Natural killer cell (primary cell): ENCODE results near the gene SCAP. TPM values are rescaled to one million over a fixed set of nuclear protein-coding genes. Genes with fewer than 3 reads are reported as not detected.

Experiments
- ATAC-seq, 3 donors: fragments of 150-1000 bp in 2 of 3; fragments of 200-7000 bp in 1 of 3; cut with Tn5 transposase; 1 replicate in 1 of 3; 2 replicates in 2 of 3; pipeline ENCODE4 v1.10.0; 2021; ENCODE audit warnings: mild to moderate bottlenecking in 2 of 3, moderate library complexity in 2 of 3
- DNase-seq, 2 donors: peaks; one replicate each; pipeline versions ENCODE4 v3.0.0 to v3.0.0-alpha.2; 2013 to 2021; ENCODE audit warnings: mixed read lengths in 1 of 2
- H3K27ac ChIP-seq: one replicate; pipeline ENCODE4 v1.5.1; 2013; ENCODE audit warnings: mild to moderate bottlenecking, low read length
- H3K27me3 ChIP-seq: one replicate; pipeline ENCODE4 v1.6.1; 2013; ENCODE audit warnings: low read length; ENCODE audit not compliant: control insufficient read depth, insufficient read depth
- H3K36me3 ChIP-seq: one replicate; pipeline ENCODE4 v1.6.1; 2013; ENCODE audit warnings: low read length; ENCODE audit not compliant: control insufficient read depth, insufficient read depth
- H3K4me1 ChIP-seq: one replicate; pipeline ENCODE4 v1.6.1; 2013; ENCODE audit warnings: low read length; ENCODE audit not compliant: control insufficient read depth, insufficient read depth
- H3K4me3 ChIP-seq: one replicate; pipeline ENCODE4 v1.5.1; 2013; ENCODE audit warnings: low read length
- H3K9me3 ChIP-seq: one replicate; pipeline ENCODE4 v1.6.1; 2013; ENCODE audit warnings: low read length; ENCODE audit not compliant: control insufficient read depth, insufficient read depth
- H3K27ac Mint-ChIP-seq, 2 donors: one replicate each; pipeline ENCODE4 v1.8.0; 2022; ENCODE audit warnings: mild to moderate bottlenecking in 2 of 2, mixed read lengths in 2 of 2, moderate library complexity in 1 of 2
- H3K27me3 Mint-ChIP-seq, 2 donors: one replicate each; pipeline ENCODE4 v1.8.0; 2022; ENCODE audit warnings: low read depth in 2 of 2, mixed read lengths in 2 of 2
- H3K36me3 Mint-ChIP-seq: one replicate; pipeline ENCODE4 v1.8.0; 2022; ENCODE audit warnings: mixed read lengths
- H3K4me1 Mint-ChIP-seq, 2 donors: one replicate each; pipeline ENCODE4 v1.8.0; 2022; ENCODE audit warnings: mixed read lengths in 2 of 2
- H3K4me3 Mint-ChIP-seq: one replicate; pipeline ENCODE4 v1.8.0; 2022; ENCODE audit warnings: mild to moderate bottlenecking, moderate library complexity, mixed read lengths
- H3K9me3 Mint-ChIP-seq, 2 donors: one replicate each; pipeline ENCODE4 v1.8.0; 2022; ENCODE audit warnings: mixed read lengths in 2 of 2
- CTCF ChIP-seq: fragments of 200-600 bp; IDR thresholded peaks from one replicate; pipeline ENCODE4 v1.8.0; 2022; ENCODE audit warnings: antibody characterized with exemption
- WGBS: methylation state at CpG from one replicate; pipeline ENCODE4 v1.1.7; 2013; ENCODE audit warnings: missing lambda C conversion rate; ENCODE audit not compliant: insufficient coverage; 5-methylcytosine and 5-hydroxymethylcytosine counted together
- intact Hi-C: fragments of 100-400 bp; cut with micrococcal nuclease; formaldehyde crosslinking; loops from one replicate; pipeline ENCODE4 v1.14.2; 2022
- total RNA-seq, 4 donors: library from RNA; stranded (reverse); fragments of 120-200 nt in 1 of 4; gene quantifications; one replicate each; pipeline versions ENCODE4 v1.2.3 to v1.2.4, GENCODE V29; 2013 to 2022

The SCAP gene
- total RNA-seq, 3 donors from 2014 or later (not counting 1 experiment from before 2014, with no cell fraction given), result 63.9 to 104 (median 82.7) TPM

GRCh38 chr3:47476644-47477199 lies 981 bp upstream of the SCAP start:
- H3K27ac ChIP-seq, result peak overlapping the region; percentile 86
- H3K9me3 Mint-ChIP-seq, result no peaks in the 10 kb centered on the region
- no peak for TF ChIP-seq CTCF
- 92% methylated on average over 11 of the region's 11 CpGs for WGBS
- no peaks in the 10 kb centered on the region for H3K27me3 Mint-ChIP-seq
- peak overlapping the region; percentile 90 to 95 for H3K27ac Mint-ChIP-seq
- H3K4me1 ChIP-seq, result peaks cover 24% of the 10 kb centered on the region
- no peak for ATAC-seq
- H3K4me3 ChIP-seq, result no peak overlapping the region
- H3K4me1 Mint-ChIP-seq, result peaks cover 23 to 30% of the 10 kb centered on the region in 2 donors
- no peak for DNase-seq
- no peaks in the 10 kb centered on the region for H3K9me3 ChIP-seq
- peak overlapping the region; percentile 84 for H3K4me3 Mint-ChIP-seq
- H3K27me3 ChIP-seq, result no peaks in the 10 kb centered on the region
- H3K36me3 ChIP-seq, result no peaks in the 10 kb centered on the region
- intact Hi-C loops, result loop anchor here (1.0 kb wide), 3 partner anchors 37 to 771 kb away; partner anchors contain the start of gene ELP6
- no peaks in the 10 kb centered on the region for H3K36me3 Mint-ChIP-seq

DNA sequence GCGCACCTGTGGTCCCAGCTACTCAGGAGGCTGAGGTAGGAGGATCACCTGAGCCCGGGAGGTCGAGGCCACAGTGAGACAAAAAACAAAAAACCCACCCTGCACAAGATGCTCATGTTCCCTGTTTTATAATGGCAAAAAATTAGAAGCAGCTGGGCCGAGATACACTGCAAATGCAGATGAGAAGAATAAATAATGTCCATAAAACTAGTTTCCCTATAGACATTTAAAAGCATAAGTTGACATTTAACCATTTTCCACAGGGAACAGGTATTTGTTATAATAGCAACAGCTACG lies 537 bp upstream of the SCAP start:
- Mint-ChIP-seq H3K27me3 (no peaks in the 10 kb centered on the region), H3K4me3 (peak overlapping the region; percentile 84), H3K27ac (peak overlapping the region; percentile 90 to 95), H3K36me3 (no peaks in the 10 kb centered on the region), H3K4me1 (peaks cover 23 to 30% of the 10 kb centered on the region in 2 donors), H3K9me3 (no peaks in the 10 kb centered on the region)
- DNase-seq (no peak), ATAC-seq (peak in 1 of 3 donors; percentile 3)
- Histone ChIP-seq H3K4me1 (peaks cover 24% of the 10 kb centered on the region), H3K9me3 (no peaks in the 10 kb centered on the region), H3K27ac (peak overlapping the region; percentile 86), H3K4me3 (peak overlapping the region; percentile 83), H3K36me3 (no peaks in the 10 kb centered on the region), H3K27me3 (no peaks in the 10 kb centered on the region)
- TF ChIP-seq CTCF, result no peak
- WGBS, result 87% methylated on average over 3 of the region's 5 CpGs
- intact Hi-C loops, result loop anchor here (1.0 kb wide), 3 partner anchors 37 to 771 kb away; partner anchors contain the start of gene ELP6

DNA sequence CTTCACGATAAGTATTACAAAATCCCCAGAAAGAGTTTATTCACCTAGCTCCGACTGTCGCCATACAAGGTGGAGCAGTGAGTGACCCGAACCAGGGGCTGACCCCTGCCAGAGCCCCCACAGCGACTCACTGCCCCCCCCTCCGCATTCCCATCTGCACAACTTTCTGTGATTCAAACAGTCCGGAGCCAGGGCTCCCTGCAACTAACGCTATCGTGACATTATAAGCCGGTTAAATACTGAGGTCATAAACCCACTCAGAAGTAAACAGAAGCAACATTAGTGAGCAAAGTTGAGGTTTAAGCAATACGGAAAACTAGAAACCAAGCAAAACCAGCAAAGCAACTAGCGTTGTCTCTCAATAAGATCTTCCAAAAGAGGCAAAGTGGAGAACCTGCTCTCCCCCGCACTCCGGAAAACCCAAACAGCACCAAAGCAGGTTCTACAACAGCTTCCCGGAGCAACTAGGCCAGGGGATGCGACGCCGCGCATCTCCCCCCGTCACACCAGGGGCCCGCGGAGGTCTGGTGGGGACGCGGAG lies 642 bp downstream of the SCAP start:
- H3K4me3 Mint-ChIP-seq, result peak overlapping the region; percentile 94
- ATAC-seq, result no peak
- Histone ChIP-seq H3K4me1 (peaks cover 24% of the 10 kb centered on the region), H3K9me3 (no peaks in the 10 kb centered on the region), H3K27ac (peak overlapping the region; percentile 62), H3K27me3 (no peaks in the 10 kb centered on the region), H3K4me3 (peak overlapping the region; percentile 83), H3K36me3 (no peaks in the 10 kb centered on the region)
- no peaks in the 10 kb centered on the region for H3K9me3 Mint-ChIP-seq
- WGBS, result under 1% methylated on average over 24 of the region's 24 CpGs
- intact Hi-C loops, result loop anchor here (1.0 kb wide), 1 partner anchor 94 kb away; the partner anchor contains the start of gene PTPN23
- TF ChIP-seq CTCF, result no peak
- DNase-seq, result no peak
- no peaks in the 10 kb centered on the region for H3K36me3 Mint-ChIP-seq
- peaks cover 23 to 33% of the 10 kb centered on the region in 2 donors for H3K4me1 Mint-ChIP-seq
- H3K27me3 Mint-ChIP-seq, result no peaks in the 10 kb centered on the region
- peak overlapping the region; percentile 90 to 95 for H3K27ac Mint-ChIP-seq

DNA sequence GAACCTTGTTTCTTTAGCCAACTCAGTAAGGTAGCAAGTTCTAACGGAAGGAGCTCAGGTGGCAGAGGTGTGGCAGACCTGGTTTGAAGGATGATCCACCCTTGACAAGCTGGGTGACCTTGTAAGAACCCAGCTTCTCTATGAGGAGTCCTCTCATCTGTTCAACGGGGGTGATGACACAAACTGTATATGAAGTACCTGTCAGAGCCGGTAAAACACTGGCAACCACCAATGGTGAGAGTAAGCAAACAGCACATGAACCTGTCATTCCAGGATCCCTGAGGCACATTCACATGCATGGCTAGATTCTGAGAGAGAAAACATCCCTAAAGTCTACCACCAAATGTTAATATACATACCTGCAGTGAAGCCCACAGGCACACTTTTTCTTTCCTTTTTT lies 2.4 kb downstream of the SCAP start:
- Histone ChIP-seq H3K27ac (no peak overlapping the region), H3K4me3 (no peak overlapping the region), H3K36me3 (no peaks in the 10 kb centered on the region), H3K9me3 (no peaks in the 10 kb centered on the region), H3K4me1 (peaks cover 24% of the 10 kb centered on the region), H3K27me3 (no peaks in the 10 kb centered on the region)
- Mint-ChIP-seq H3K36me3 (no peaks in the 10 kb centered on the region), H3K4me1 (peaks cover 23 to 35% of the 10 kb centered on the region in 2 donors), H3K4me3 (peak overlapping the region; percentile 82), H3K27ac (peak overlapping the region; percentile 64 to 95), H3K27me3 (no peaks in the 10 kb centered on the region), H3K9me3 (no peaks in the 10 kb centered on the region)
- DNase-seq, result peak in 1 of 2 donors; percentile 11
- TF ChIP-seq CTCF, result no peak
- no peak for ATAC-seq
- intact Hi-C loops, result no loop called here
- 79% methylated on average over 3 of the region's 3 CpGs for WGBS
